MM.1S (cell line): Measurements from ENCODE around the gene TRAF1.

ENCODE experiments used
- CTCF ChIP-seq: fragments of 300-600 bp; sonication (generic); IDR thresholded peaks from 2 replicates; pipeline ENCODE4 v1.5.1; 2016; ENCODE audit warnings: antibody characterized with exemption, low read length, mixed read lengths
- EZH2 ChIP-seq: fragments of 300-600 bp; sonication (generic); optimal IDR thresholded peaks from 2 replicates; pipeline ENCODE3; 2017; ENCODE audit warnings: low read depth, mild to moderate bottlenecking, antibody characterized with exemption, low read length, mixed read lengths
- EZH2phosphoT487 ChIP-seq: fragments of 300-600 bp; sonication (generic); IDR thresholded peaks from 2 replicates; pipeline ENCODE4 v1.6.1; 2018; ENCODE audit warnings: antibody characterized with exemption, low read length

GRCh38 chr9:120901755-120902568, 24.6 kb downstream of the TRAF1 start:
- TF ChIP-seq CTCF (no peak), EZH2 (no peak), EZH2phosphoT487 (no peak)
